HG03432 (cell line): ENCODE results near the gene NUDT21.
"Not testable (repeated sequence)": the region's sequence is repeated elsewhere in the genome, so short reads cannot be mapped to it uniquely, and the experiment has no call there.

Experiments used
- ATAC-seq: cut with Tn5 transposase; IDR thresholded peaks from one replicate; pipeline ENCODE4 v1.9.1; 2021; ENCODE audit warnings: mild to moderate bottlenecking, moderate library complexity; ENCODE audit not compliant: unreplicated experiment

Gene NUDT21

DNA sequence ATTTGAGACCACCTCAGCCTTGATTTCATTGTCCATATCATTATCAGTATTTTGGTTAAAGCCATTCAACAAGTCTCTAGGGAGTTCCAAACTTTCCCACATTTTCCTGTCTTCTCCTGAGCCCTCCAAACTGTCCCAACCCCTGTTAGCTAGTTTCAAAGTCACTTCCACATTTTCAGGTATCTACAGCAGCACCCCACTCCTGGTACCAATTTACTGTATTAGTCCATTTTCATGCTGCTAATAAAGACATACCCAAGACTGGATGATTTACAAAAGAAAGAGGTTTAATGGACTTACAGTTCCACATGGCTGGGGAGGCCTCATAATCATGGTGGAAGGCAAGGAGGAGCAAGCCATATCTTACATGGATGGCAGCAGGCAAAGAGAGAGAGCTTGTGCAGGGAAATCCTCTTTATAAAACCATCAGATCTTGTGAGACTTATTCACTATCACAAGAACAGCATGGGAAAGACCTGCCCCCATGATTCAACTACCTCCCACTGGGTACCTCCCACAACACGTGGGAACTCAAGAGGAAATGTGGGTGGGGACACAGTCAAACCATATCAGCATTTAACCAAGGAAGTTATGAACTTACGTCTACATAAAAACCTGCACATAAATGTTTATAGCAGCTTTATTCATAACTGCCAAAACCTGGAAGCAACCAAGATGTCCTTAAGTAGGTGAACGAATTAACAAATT is 70.2 kb downstream of the NUDT21 start:
- not testable (repeated sequence) for ATAC-seq
